ENCODE results near the gene ODF4.

DNA sequence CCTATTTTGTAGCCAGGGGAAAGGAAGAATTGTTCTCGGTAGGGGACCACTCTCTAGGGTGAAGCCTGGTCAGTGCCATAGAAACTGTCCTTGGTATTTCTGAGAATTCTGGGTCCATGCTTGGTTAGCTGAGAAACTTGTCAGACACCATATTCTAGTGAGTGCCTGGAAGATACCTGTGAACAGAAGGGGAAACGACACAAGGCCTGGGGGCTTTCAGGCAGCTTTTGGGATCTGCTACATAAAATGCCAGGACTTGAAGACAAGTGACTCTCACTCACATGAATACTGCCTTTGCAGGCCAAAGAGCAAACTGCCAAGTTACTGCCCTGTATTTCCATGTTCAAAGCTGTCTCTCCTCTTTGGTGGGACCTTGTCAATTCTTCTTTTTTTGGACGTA is 18.3 kb downstream of the ODF4 start:
- TF ChIP-seq, protein P1, sequence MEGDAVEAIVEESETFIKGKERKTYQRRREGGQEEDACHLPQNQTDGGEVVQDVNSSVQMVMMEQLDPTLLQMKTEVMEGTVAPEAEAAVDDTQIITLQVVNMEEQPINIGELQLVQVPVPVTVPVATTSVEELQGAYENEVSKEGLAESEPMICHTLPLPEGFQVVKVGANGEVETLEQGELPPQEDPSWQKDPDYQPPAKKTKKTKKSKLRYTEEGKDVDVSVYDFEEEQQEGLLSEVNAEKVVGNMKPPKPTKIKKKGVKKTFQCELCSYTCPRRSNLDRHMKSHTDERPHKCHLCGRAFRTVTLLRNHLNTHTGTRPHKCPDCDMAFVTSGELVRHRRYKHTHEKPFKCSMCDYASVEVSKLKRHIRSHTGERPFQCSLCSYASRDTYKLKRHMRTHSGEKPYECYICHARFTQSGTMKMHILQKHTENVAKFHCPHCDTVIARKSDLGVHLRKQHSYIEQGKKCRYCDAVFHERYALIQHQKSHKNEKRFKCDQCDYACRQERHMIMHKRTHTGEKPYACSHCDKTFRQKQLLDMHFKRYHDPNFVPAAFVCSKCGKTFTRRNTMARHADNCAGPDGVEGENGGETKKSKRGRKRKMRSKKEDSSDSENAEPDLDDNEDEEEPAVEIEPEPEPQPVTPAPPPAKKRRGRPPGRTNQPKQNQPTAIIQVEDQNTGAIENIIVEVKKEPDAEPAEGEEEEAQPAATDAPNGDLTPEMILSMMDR (IDR thresholded peaks at IDR 0.05; ENCODE audit: low read depth, low read length, missing input control), result no peak
- TF ChIP-seq, protein P2, sequence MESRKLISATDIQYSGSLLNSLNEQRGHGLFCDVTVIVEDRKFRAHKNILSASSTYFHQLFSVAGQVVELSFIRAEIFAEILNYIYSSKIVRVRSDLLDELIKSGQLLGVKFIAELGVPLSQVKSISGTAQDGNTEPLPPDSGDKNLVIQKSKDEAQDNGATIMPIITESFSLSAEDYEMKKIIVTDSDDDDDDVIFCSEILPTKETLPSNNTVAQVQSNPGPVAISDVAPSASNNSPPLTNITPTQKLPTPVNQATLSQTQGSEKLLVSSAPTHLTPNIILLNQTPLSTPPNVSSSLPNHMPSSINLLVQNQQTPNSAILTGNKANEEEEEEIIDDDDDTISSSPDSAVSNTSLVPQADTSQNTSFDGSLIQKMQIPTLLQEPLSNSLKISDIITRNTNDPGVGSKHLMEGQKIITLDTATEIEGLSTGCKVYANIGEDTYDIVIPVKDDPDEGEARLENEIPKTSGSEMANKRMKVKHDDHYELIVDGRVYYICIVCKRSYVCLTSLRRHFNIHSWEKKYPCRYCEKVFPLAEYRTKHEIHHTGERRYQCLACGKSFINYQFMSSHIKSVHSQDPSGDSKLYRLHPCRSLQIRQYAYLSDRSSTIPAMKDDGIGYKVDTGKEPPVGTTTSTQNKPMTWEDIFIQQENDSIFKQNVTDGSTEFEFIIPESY (IDR thresholded peaks at IDR 0.05), result no peak
- TF ChIP-seq RAD21 (IDR thresholded peaks at IDR 0.05) (no peak), TAF1 (conservative IDR thresholded peaks at IDR 0.05) (no peak), RXRA (IDR thresholded peaks at IDR 0.05) (no peak), REST (IDR thresholded peaks at IDR 0.05) (no peak), HNF4A (conservative IDR thresholded peaks at IDR 0.05) (no peak)
- TF ChIP-seq, protein P3, sequence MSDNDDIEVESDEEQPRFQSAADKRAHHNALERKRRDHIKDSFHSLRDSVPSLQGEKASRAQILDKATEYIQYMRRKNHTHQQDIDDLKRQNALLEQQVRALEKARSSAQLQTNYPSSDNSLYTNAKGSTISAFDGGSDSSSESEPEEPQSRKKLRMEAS (IDR thresholded peaks at IDR 0.05), result no peak

Measured in liver (tissue), 3 donors.